ENCODE data around the gene BDKRB2.
"Not testable (repeated sequence)": the region's sequence is repeated elsewhere in the genome, so short reads cannot be mapped to it uniquely, and the experiment has no call there.

BDKRB2 gene

DNA sequence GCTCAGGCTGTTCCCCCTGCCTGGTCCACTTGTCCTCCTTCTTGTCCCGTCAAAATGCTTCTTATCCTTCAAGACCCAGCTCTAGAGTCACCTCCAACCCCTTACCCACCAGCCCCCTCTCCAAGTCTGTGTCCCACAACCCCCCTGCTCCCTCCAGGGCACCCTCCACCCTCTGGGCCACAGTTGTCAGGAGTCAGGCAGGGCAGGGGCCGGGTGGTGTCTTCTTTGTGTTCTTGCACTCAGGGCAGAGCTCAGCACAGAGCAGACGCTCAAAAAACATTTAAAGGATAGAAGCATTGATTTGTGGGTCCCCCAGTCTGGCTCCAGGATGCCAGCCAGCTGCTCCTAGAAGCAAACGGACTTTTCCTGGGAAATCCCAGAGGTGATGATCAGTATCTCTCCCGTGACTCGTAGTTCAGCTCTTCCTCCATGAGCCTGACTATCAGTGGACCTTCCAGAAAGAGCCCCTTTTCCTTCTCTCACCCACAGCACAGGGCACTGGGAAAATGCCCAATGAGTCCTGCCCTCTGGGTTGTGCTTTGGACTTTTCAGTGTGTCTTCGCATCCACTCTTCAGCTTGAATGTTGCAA, 34.1 kb downstream of the BDKRB2 start:
- no peak overlapping the region for H3K27ac ChIP-seq
- no peak for TF ChIP-seq ZFX (IDR thresholded peaks at IDR 0.05; ENCODE audit: borderline replicate concordance)
- TF ChIP-seq, protein P1, sequence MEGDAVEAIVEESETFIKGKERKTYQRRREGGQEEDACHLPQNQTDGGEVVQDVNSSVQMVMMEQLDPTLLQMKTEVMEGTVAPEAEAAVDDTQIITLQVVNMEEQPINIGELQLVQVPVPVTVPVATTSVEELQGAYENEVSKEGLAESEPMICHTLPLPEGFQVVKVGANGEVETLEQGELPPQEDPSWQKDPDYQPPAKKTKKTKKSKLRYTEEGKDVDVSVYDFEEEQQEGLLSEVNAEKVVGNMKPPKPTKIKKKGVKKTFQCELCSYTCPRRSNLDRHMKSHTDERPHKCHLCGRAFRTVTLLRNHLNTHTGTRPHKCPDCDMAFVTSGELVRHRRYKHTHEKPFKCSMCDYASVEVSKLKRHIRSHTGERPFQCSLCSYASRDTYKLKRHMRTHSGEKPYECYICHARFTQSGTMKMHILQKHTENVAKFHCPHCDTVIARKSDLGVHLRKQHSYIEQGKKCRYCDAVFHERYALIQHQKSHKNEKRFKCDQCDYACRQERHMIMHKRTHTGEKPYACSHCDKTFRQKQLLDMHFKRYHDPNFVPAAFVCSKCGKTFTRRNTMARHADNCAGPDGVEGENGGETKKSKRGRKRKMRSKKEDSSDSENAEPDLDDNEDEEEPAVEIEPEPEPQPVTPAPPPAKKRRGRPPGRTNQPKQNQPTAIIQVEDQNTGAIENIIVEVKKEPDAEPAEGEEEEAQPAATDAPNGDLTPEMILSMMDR (IDR thresholded peaks at IDR 0.05), result no peak

DNA sequence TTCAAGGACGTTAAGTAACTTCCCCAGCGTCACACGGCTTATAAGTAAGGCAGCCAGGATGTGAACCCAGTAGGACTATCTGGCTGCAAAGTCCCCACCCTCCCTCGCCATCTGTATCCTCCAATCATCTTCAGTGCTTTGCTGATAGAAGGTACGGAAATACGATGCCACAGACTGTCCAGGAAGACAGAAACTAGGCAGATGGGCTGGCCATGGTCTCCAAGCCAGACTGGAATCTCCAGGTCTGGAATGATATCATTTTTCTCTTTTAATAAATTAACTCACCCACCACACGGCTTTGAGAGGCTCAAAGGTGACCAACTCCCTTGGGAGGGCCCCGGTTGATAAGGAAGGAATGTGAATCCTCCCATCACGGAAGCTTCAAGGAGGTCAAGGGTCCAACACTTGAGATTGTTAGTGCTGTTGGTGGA, 35.1 kb downstream of the BDKRB2 start:
- TF ChIP-seq, protein P1 (IDR thresholded peaks at IDR 0.05), result no peak
- no peak for TF ChIP-seq ZFX (IDR thresholded peaks at IDR 0.05; ENCODE audit: borderline replicate concordance)
- H3K27ac ChIP-seq, result no peak overlapping the region

DNA sequence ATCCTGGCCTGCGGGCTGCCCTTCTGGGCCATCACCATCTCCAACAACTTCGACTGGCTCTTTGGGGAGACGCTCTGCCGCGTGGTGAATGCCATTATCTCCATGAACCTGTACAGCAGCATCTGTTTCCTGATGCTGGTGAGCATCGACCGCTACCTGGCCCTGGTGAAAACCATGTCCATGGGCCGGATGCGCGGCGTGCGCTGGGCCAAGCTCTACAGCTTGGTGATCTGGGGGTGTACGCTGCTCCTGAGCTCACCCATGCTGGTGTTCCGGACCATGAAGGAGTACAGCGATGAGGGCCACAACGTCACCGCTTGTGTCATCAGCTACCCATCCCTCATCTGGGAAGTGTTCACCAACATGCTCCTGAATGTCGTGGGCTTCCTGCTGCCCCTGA, 36.0 kb downstream of the BDKRB2 start:
- no peak overlapping the region for H3K27ac ChIP-seq

DNA sequence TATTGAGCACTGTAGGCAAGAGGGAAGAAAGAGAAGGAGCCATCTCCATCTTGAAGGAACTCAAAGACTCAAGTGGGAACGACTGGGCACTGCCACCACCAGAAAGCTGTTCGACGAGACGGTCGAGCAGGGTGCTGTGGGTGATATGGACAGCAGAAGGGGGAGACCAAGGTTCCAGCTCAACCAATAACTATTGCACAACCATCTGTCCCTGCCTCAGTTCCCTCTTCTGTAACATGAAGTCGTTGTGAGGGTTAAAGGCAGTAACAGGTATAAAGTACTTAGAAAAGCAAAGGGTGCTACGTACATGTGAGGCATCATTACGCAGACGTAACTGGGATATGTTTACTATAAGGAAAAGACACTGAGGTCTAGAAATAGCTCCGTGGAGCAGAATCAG, 37.5 kb downstream of the BDKRB2 start:
- no peak for TF ChIP-seq ZFX (IDR thresholded peaks at IDR 0.05; ENCODE audit: borderline replicate concordance)
- TF ChIP-seq, protein P1 (IDR thresholded peaks at IDR 0.05), result no peak
- H3K27ac ChIP-seq, result no peak overlapping the region

More for the DNA sequence above, 36.0 kb downstream of the BDKRB2 start:
- TF ChIP-seq, protein P1 (IDR thresholded peaks at IDR 0.05), result no peak
- TF ChIP-seq ZFX (IDR thresholded peaks at IDR 0.05; ENCODE audit: borderline replicate concordance), result no peak

DNA sequence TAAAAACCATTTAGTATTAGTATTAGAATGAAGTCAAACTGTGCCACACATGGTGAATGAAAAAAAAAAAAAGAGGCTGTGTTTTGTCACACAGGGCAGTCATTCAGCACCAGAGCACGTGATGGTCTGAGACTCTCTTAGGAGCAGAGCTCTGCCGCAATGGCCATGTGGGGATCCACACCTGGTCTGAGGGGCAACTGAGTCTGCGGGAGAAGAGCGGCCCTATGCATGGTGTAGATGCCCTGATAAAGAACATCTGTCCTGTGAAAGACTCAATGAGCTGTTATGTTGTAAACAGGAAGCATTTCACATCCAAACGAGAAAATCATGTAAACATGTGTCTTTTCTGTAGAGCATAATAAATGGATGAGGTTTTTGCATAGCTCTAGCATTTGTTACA, 39.1 kb downstream of the BDKRB2 start:
- no peak overlapping the region for H3K27ac ChIP-seq
- TF ChIP-seq ZFX (IDR thresholded peaks at IDR 0.05; ENCODE audit: borderline replicate concordance), result no peak
- TF ChIP-seq, protein P1 (IDR thresholded peaks at IDR 0.05), result no peak

DNA sequence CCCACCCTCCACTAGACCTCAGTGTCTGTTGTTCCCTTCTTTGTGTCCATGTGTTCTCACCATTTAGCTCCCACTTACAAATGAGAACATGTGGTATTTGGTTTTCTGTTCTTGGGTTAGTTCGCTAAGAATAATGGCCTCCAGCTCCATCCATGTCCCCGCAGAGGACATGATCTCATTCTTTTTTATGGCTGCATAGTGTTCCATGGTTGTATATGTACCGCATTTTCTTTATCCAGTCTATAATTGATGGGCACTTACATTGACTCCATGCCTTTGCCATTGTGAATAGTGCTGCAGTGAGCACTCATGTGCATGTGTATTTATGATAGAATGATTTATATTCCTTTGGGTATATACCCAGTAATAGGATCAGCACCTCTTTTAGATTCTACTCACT, 40.4 kb downstream of the BDKRB2 start:
- H3K27ac ChIP-seq, result not testable (repeated sequence)

DNA sequence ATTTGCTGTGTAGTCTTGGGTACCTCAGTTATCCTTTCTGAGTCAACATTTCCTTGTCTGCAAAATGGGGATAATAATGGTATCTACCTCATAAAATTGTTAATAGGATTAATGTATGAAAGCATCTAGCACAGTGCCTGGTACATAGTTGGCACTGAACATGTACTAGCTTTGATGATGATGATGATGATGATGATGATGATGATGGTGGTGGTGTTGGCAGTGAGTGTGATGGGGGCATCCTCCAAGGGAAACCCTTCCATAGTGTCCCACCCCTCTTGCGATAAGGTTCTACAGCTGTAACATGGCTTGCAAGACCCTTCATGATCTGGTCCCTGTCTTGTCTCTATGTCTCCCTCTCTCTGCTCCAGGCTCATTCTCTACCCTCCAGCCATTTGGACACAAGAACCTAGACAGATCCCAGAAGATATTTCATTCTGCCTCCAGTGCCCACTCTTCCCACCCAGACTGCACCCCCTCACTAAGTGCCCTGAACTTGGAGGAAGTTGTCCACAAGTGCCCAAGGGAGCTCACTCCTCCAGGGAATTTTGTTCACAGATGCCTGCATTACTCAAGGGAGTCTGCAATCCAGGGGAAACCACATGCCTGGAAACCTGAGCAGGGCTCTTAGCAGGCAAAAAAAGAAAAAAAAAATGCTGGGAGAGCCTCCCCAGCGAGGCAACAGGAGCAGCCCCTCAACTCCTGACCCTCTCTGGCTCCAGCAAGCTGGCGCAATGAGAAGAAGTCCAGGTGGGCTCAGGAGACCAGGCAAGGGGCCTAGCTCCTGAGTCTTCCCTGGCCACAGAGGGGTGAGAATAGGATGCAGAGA, 41.3 kb downstream of the BDKRB2 start:
- H3K27ac ChIP-seq, result no peak overlapping the region
- TF ChIP-seq ZFX (IDR thresholded peaks at IDR 0.05; ENCODE audit: borderline replicate concordance), result no peak
- TF ChIP-seq, protein P1 (IDR thresholded peaks at IDR 0.05), result no peak
